HepG2 (cell line): Measurements from ENCODE around the gene GUCY2D. TPM values are rescaled to one million over a fixed set of nuclear protein-coding genes. Genes with fewer than 3 reads are reported as not detected.

Experiments
- CHD4 ChIP-seq: fragments of 200-600 bp; sonication (generic); IDR thresholded peaks from 2 replicates; pipeline ENCODE4 v1.7.0; 2017; ENCODE audit warnings: mild to moderate bottlenecking, low read length, borderline replicate concordance
- DMAP1 ChIP-seq: IDR thresholded peaks from 2 replicates; pipeline ENCODE4 v1.6.1; 2016
- GLMP ChIP-seq: sonication (generic); formaldehyde crosslinking; IDR thresholded peaks from 2 replicates; pipeline ENCODE4 v1.9.0; 2021; ENCODE audit warnings: missing genetic modification reagents, mild to moderate bottlenecking, borderline replicate concordance
- MAZ ChIP-seq, 2 experiments: sonication (generic) in 1 of 2; formaldehyde crosslinking in 1 of 2; IDR thresholded peaks; 2 replicates each; pipeline versions ENCODE4 v1.5.0 to v1.6.1; 2012 to 2020; ENCODE audit warnings: low read depth in 2 of 2, mild to moderate bottlenecking in 2 of 2, borderline replicate concordance in 1 of 2, improper control_type of control experiment in 1 of 2, low read length in 1 of 2, missing genetic modification reagents in 1 of 2, moderate library complexity in 1 of 2
- NFAT5 ChIP-seq: sonication (generic); formaldehyde crosslinking; IDR thresholded peaks from 2 replicates; pipeline ENCODE4 v1.4.0; 2020; ENCODE audit warnings: missing genetic modification reagents
- POLR2G ChIP-seq: fragments of 200-400 bp; formaldehyde crosslinking; IDR thresholded peaks from 2 replicates; pipeline ENCODE4 v1.6.1; 2018; ENCODE audit warnings: mild to moderate bottlenecking, low read depth, low read length, moderate library complexity
- RARG ChIP-seq: sonication (generic); formaldehyde crosslinking; IDR thresholded peaks from 2 replicates; pipeline ENCODE4 v1.4.0; 2020; ENCODE audit warnings: low read depth, mild to moderate bottlenecking, missing genetic modification reagents
- ZBTB43 ChIP-seq: sonication (generic); formaldehyde crosslinking; conservative IDR thresholded peaks from 2 replicates; pipeline ENCODE4 v1.4.0; 2020; ENCODE audit warnings: missing genetic modification reagents
- ZFP1 ChIP-seq: IDR thresholded peaks from 2 replicates; pipeline ENCODE4 v1.6.1; 2016
- ZNF101 ChIP-seq: sonication (generic); formaldehyde crosslinking; IDR thresholded peaks from 2 replicates; pipeline ENCODE4 v1.4.0; 2020; ENCODE audit warnings: mild to moderate bottlenecking, low read depth, missing genetic modification reagents, borderline replicate concordance
- ZNF205 ChIP-seq: IDR thresholded peaks from 2 replicates; pipeline ENCODE4 v1.6.1; 2018; ENCODE audit warnings: missing biosample characterization, missing genetic modification reagents
- ZNF256 ChIP-seq: sonication (generic); formaldehyde crosslinking; conservative IDR thresholded peaks from 2 replicates; pipeline ENCODE4 v1.4.0; 2020; ENCODE audit warnings: missing genetic modification reagents
- ZNF451 ChIP-seq: sonication (generic); formaldehyde crosslinking; IDR thresholded peaks from 2 replicates; pipeline ENCODE4 v1.5.0; 2020; ENCODE audit warnings: mild to moderate bottlenecking, missing genetic modification reagents
- ZNF574 ChIP-seq: sonication (generic); formaldehyde crosslinking; IDR thresholded peaks from 2 replicates; pipeline ENCODE4 v1.4.0; 2020; ENCODE audit warnings: missing genetic modification reagents
- ZNF589 ChIP-seq: sonication (generic); formaldehyde crosslinking; conservative IDR thresholded peaks from 2 replicates; pipeline ENCODE4 v1.8.0; 2022; ENCODE audit warnings: mild to moderate bottlenecking, moderate library complexity, missing genetic modification reagents
- ZNF605 ChIP-seq: sonication (generic); formaldehyde crosslinking; IDR thresholded peaks from 2 replicates; pipeline ENCODE4 v1.8.0; 2022; ENCODE audit warnings: mild to moderate bottlenecking, missing genetic modification reagents
- ZNF75D ChIP-seq: sonication (generic); formaldehyde crosslinking; IDR thresholded peaks from 2 replicates; pipeline ENCODE4 v1.8.1; 2023; ENCODE audit warnings: missing genetic modification reagents, mild to moderate bottlenecking, borderline replicate concordance
- polyA plus RNA-seq, 8 experiments: library from polyadenylated mRNA; depleted of rRNA in 3 of 8; stranded (reverse) in 7 of 8; unstranded in 1 of 8; fragments of >200 nt; fragmentation: Illumina TruSeq in 4 of 8; extraction: Trizol in 4 of 8; gene quantifications; 2 replicates each; pipeline versions ENCODE4 v1.2.1 to v1.2.3, GENCODE V29; 2011 to 2016; ENCODE audit warnings: low read depth in 4 of 8, missing spikeins in 1 of 8, mixed read lengths in 1 of 8; ENCODE audit not compliant: insufficient read depth in 1 of 8
- total RNA-seq, 5 experiments: library from RNA; depleted of rRNA; stranded (reverse); fragments of >200 nt; fragmentation: Illumina TruSeq; extraction: Trizol; gene quantifications; 2 replicates each; pipeline ENCODE4 v1.2.3, GENCODE V29; 2016; ENCODE audit warnings: low read depth in 1 of 5

GUCY2D gene
- total and polyA plus RNA-seq, 2 of the 13 experiments (the other 11 are each of a cell fraction or from before 2014, with no cell fraction given) = not detected

GRCh38 chr17:8056976-8057625, 54.7 kb downstream of the GUCY2D start (continued):
- TF ChIP-seq RARG (CRISPR knock-in tag) (no peak), MAZ (IDR thresholded peaks at IDR 0.05; ENCODE audit: borderline replicate concordance, low read depth, low read length) (no peak; the same call in 1 of the 2 replicates), MAZ (CRISPR knock-in tag; IDR thresholded peaks at IDR 0.05; ENCODE audit: low read depth) (peak; percentile 11; the same call in 1 of the 2 replicates), ZNF451 (0 out of 2 replicates have a peak, but pooled peaks have one; percentile 49), CHD4 (0 out of 2 replicates have a peak, but pooled peaks have one; percentile 36), POLR2G (peak; percentile 19; the same call in 1 of the 2 replicates), ZNF605 (no peak), GLMP (CRISPR knock-in tag) (no peak), NFAT5 (CRISPR knock-in tag) (no peak), ZNF75D (no peak), ZNF574 (CRISPR knock-in tag) (no peak), ZNF205 (CRISPR knock-in tag) (0 out of 2 replicates have a peak, but pooled peaks have one; percentile 4), ZFP1 (CRISPR knock-in tag) (no peak), ZBTB43 (CRISPR knock-in tag) (no peak), ZNF589 (CRISPR knock-in tag) (peak; percentile 14; the same call in 1 of the 2 replicates), ZNF256 (CRISPR knock-in tag) (0 out of 2 replicates have a peak, but pooled peaks have one; percentile 37), ZNF101 (CRISPR knock-in tag) (no peak), DMAP1 (CRISPR knock-in tag) (no peak)
